SK-N-MC (cell line): ENCODE data around the gene ACTRT3.

Source experiments
- DNase-seq: peaks from one replicate; pipeline ENCODE4 v3.0.0-alpha.2; 2011; ENCODE audit warnings: low read depth, low spot score
- H3K27ac ChIP-seq: fragments of 200-600 bp; sonication (generic); 2 replicates; pipeline ENCODE4 v1.5.1; 2016; ENCODE audit warnings: mixed run types
- H3K36me3 ChIP-seq: fragments of 200-600 bp; sonication (generic); 2 replicates; pipeline ENCODE4 v1.6.1; 2017; ENCODE audit warnings: antibody characterized with exemption, low read length, mixed read lengths; ENCODE audit not compliant: insufficient read depth
- H3K4me3 ChIP-seq: fragments of 200-600 bp; sonication (generic); 2 replicates; pipeline ENCODE4 v1.5.1; 2016
- H3K9ac ChIP-seq: fragments of 200-600 bp; sonication (generic); 2 replicates; pipeline ENCODE4 v1.8.0; 2017; ENCODE audit warnings: mixed run types, mixed read lengths; ENCODE audit not compliant: insufficient read length
- H3K9me3 ChIP-seq: fragments of 200-600 bp; sonication (generic); 2 replicates; pipeline ENCODE4 v1.6.1; 2017; ENCODE audit warnings: low read depth, mild to moderate bottlenecking, antibody characterized with exemption, low read length, moderate library complexity, mixed read lengths
- EZH2 ChIP-seq: fragments of 200-600 bp; sonication (generic); IDR thresholded peaks from one replicate; pipeline ENCODE4 v1.6.1; 2017; ENCODE audit warnings: antibody characterized with exemption
- FOXP2 ChIP-seq: optimal IDR thresholded peaks from 2 replicates; pipeline ENCODE3; 2011; ENCODE audit warnings: mild to moderate bottlenecking, moderate library complexity; ENCODE audit not compliant: insufficient read depth; ENCODE audit errors: extremely low read length, control extremely low read depth
- POLR2AphosphoS5 ChIP-seq: IDR thresholded peaks from 2 replicates; pipeline ENCODE4 v1.6.1; 2012; ENCODE audit warnings: mild to moderate bottlenecking, low read depth, low read length, borderline replicate concordance

Gene ACTRT3

GRCh38 chr3:169777822-169778221, 8.5 kb upstream of the ACTRT3 start:
- Histone ChIP-seq H3K27ac (no peak overlapping the region), H3K36me3 (peaks cover 90% of the 10 kb centered on the region), H3K4me3 (no peak overlapping the region), H3K9me3 (no peaks in the 10 kb centered on the region), H3K9ac (no peak overlapping the region)
- DNase-seq, result no peak
- TF ChIP-seq FOXP2 (no peak), POLR2AphosphoS5 (no peak), EZH2 (no peak)

- Histone ChIP-seq H3K9ac (peak overlapping the region; percentile 99), H3K9me3 (no peaks in the 10 kb centered on the region), H3K36me3 (peaks cover 54% of the 10 kb centered on the region), H3K4me3 (peak overlapping the region; percentile 85), H3K27ac (no peak overlapping the region)
- no peak for DNase-seq
- TF ChIP-seq FOXP2 (no peak), POLR2AphosphoS5 (no peak), EZH2 (no peak)
Observed at GRCh38 chr3:169774186-169774585, 4.8 kb upstream of the ACTRT3 start.

GRCh38 chr3:169772897-169773816, 3.8 kb upstream of the ACTRT3 start, which contains the start of gene MYNN:
MYNN (plus strand) TSS chr3:169773396; CDS start chr3:169774296, 900 bp downstream.
- H3K9ac ChIP-seq, result peak within 1 kb of the TSS; percentile 99
- H3K36me3 ChIP-seq, result peaks cover 43% of the 10 kb centered on the region
- TF ChIP-seq POLR2AphosphoS5 (peak; percentile 98), FOXP2 (no peak)

GRCh38 chr3:169772305-169772896, 3.0 kb upstream of the ACTRT3 start:
- Histone ChIP-seq H3K36me3 (peaks cover 36% of the 10 kb centered on the region), H3K4me3 (peak overlapping the region; percentile 85), H3K9ac (peak overlapping the region; percentile 99), H3K9me3 (no peaks in the 10 kb centered on the region), H3K27ac (peak overlapping the region; percentile 95)
- peak; percentile 88 for DNase-seq
- no peak for TF ChIP-seq FOXP2
- no peak for TF ChIP-seq EZH2
- TF ChIP-seq POLR2AphosphoS5, result peak; percentile 36; the same call in 1 of the 2 replicates

More at GRCh38 chr3:169772897-169773816, 3.8 kb upstream of the ACTRT3 start, which contains the start of gene MYNN:
- Histone ChIP-seq H3K4me3 (peak within 1 kb of the TSS; percentile 85), H3K27ac (peak within 1 kb of the TSS; percentile 95), H3K9me3 (no peaks in the 10 kb centered on the region)
- no peak for DNase-seq

- Histone ChIP-seq H3K27ac (peak overlapping the region; percentile 95), H3K4me3 (peak overlapping the region; percentile 85), H3K9me3 (no peaks in the 10 kb centered on the region), H3K9ac (peak overlapping the region; percentile 99), H3K36me3 (peaks cover 29% of the 10 kb centered on the region)
- peak; percentile 97 for DNase-seq
- TF ChIP-seq POLR2AphosphoS5, result no peak; the same call in none of the 2 replicates
Observed at GRCh38 chr3:169771497-169772304, 2.3 kb upstream of the ACTRT3 start.

GRCh38 chr3:169764882-169765612, 4.3 kb downstream of the ACTRT3 start, which contains the start of gene TERC:
TERC (minus strand) TSS chr3:169765060.
- H3K36me3 ChIP-seq, result no peaks in the 10 kb centered on the region
- H3K9me3 ChIP-seq, result no peaks in the 10 kb centered on the region
- H3K4me3 ChIP-seq, result peak within 1 kb of the TSS; percentile 64
- H3K27ac ChIP-seq, result no peak within 1 kb of the TSS; the same call in 1 of the 2 replicates
- TF ChIP-seq POLR2AphosphoS5 (no peak), FOXP2 (no peak), EZH2 (no peak)
- peak within 1 kb of the TSS; percentile 64 for H3K9ac ChIP-seq
- no peak for DNase-seq

GRCh38 chr3:169764312-169764881, 5.0 kb downstream of the ACTRT3 start:
- Histone ChIP-seq H3K4me3 (peak overlapping the region; percentile 64), H3K9ac (peak overlapping the region; percentile 64), H3K27ac (no peak overlapping the region), H3K36me3 (no peaks in the 10 kb centered on the region), H3K9me3 (no peaks in the 10 kb centered on the region)
- no peak for TF ChIP-seq EZH2
- TF ChIP-seq FOXP2, result no peak
- no peak for TF ChIP-seq POLR2AphosphoS5
- DNase-seq, result no peak
